Sigmoid colon (tissue), 4 donors: ENCODE results near the gene SEC62.

Source experiments
- EP300 ChIP-seq, 4 donors: sonication (generic); formaldehyde crosslinking; IDR thresholded peaks; one replicate each; pipeline ENCODE4 v1.6.1; 2017; ENCODE audit warnings: antibody characterized with exemption in 4 of 4
- POLR2A ChIP-seq, 2 donors: fragments of 450-650 bp; IDR thresholded peaks; one replicate each; pipeline ENCODE4 v1.6.1; 2016; ENCODE audit warnings: antibody characterized with exemption in 2 of 2, mild to moderate bottlenecking in 2 of 2, moderate library complexity in 2 of 2
- POLR2AphosphoS5 ChIP-seq, 4 donors: sonication (generic); formaldehyde crosslinking; IDR thresholded peaks; one replicate each; pipeline ENCODE4 v1.6.1; 2017; ENCODE audit warnings: antibody characterized with exemption in 4 of 4
- TF ChIP-seq, protein P1 (sequence below), 4 experiments: fragments of 450-650 bp in 3 of 4; fragments of 200-600 bp in 1 of 4; IDR thresholded peaks; one replicate each; pipeline ENCODE4 v1.5.1; 2016 to 2019; ENCODE audit warnings: antibody characterized with exemption in 4 of 4, mild to moderate bottlenecking in 3 of 4, moderate library complexity in 2 of 4

DNA sequence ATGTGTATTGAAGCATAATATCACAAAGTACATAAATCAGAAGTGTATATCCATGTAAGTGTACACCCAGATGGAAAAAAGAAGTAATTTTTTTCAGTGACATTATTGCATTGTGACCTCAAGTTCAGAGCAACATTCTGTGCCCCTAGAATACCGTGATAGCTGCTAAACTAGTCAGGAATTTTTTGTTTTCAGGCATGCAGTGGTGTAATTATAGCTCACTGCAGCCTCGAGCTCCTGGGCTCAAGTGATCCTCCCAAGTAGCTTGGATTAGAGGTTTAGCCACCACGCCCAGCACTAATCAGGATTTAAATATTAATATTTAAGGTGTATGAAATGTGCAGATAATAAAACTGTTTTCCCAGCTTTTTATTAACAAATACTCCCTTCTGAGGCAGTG, 25.5 kb downstream of the SEC62 start:
- TF ChIP-seq, protein P1, sequence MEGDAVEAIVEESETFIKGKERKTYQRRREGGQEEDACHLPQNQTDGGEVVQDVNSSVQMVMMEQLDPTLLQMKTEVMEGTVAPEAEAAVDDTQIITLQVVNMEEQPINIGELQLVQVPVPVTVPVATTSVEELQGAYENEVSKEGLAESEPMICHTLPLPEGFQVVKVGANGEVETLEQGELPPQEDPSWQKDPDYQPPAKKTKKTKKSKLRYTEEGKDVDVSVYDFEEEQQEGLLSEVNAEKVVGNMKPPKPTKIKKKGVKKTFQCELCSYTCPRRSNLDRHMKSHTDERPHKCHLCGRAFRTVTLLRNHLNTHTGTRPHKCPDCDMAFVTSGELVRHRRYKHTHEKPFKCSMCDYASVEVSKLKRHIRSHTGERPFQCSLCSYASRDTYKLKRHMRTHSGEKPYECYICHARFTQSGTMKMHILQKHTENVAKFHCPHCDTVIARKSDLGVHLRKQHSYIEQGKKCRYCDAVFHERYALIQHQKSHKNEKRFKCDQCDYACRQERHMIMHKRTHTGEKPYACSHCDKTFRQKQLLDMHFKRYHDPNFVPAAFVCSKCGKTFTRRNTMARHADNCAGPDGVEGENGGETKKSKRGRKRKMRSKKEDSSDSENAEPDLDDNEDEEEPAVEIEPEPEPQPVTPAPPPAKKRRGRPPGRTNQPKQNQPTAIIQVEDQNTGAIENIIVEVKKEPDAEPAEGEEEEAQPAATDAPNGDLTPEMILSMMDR (IDR thresholded peaks at IDR 0.05), result no peak
- TF ChIP-seq POLR2AphosphoS5 (IDR thresholded peaks at IDR 0.05) (no peak), EP300 (IDR thresholded peaks at IDR 0.05) (no peak), POLR2A (IDR thresholded peaks at IDR 0.05) (no peak)
